NCI-H1417 treated with DMSO at 0.1 percent for 48 hours (cell line): ENCODE measurements around the gene RPS15.
"Not testable (repeated sequence)": the region's sequence is repeated elsewhere in the genome, so short reads cannot be mapped to it uniquely, and the experiment has no call there.

Source experiments
- DNase-seq: peaks from one replicate; lab custom pipeline; 2025; lab: John Stamatoyannopoulos, UW

The RPS15 gene

DNA sequence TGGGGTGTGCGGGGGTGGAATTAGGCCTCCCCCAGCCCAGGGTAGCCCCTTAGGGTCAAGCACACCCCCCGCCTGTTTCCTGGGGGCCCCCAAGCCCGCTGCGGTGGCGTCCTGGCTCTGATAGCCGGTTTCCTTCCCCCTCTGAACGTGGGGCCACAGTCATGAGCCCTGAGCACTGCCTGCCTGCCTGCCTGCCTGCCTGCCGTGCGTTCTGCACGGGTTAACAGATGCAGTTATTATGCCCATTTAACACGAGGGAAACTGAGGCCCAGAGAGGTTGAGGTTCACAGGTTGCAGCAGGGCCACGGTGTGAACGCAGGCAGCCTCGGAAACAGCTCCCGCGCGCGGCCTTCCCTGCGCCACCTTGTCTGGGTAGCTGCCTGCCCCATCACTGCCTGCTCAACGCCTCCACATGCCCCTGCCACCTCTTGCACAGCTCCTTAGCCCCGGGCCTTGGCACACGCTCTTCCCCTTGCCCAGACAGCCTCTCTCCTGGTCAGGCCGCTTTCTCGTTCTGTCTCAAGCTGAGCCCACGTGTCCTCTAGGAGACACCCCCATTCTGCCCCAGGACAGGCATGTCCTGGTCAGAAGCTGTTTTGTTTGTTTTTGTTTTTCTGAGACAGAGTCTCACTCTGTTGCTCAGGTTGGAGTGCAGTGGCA, 35.7 kb upstream of the RPS15 start:
- no peak for DNase-seq

DNA sequence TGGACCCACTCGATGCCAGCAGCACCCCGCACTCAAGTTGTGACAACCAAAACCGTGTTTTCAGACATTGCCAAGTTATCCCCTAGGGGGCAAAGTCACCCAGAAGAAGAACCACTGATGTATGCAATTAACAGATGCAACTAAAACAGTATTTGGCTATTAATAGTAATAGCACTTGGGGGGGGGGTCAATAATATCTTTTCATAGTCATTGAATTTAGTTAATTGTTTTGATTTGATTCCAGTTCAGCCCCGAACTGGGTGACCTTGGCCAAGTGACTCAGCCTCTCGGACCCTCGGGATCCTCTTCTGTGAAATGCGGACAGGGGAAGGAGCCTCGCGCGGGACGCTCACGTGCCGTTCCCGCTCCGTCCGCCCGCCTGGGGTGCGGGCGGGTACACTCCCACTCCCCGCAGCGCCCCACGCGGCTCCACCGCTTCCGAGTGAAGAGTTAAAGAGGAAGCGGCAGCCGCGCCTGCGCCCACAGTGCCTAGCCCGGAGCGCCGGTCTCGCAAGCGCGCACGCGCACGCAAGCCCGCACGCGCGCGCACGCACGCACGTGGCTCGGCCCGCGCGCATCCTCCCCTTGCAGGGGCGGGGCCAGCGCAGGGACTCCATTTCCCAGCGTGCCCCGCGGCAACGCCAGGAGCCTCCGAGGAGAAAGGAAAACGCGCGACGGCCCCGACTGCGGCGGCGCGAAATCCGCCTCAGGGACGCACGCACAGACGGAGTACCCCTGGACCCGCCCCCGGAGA, 31.2 kb upstream of the RPS15 start:
- DNase-seq = peak; percentile 92

- no peak for DNase-seq
These were observed 30.5 kb upstream of the RPS15 start, which contains the start of gene DAZAP1 for GRCh38 chr19:1407528-1408299. Gene DAZAP1 (plus strand): TSS chr19:1407586. CDS start chr19:1407774, 188 bp downstream.

DNA sequence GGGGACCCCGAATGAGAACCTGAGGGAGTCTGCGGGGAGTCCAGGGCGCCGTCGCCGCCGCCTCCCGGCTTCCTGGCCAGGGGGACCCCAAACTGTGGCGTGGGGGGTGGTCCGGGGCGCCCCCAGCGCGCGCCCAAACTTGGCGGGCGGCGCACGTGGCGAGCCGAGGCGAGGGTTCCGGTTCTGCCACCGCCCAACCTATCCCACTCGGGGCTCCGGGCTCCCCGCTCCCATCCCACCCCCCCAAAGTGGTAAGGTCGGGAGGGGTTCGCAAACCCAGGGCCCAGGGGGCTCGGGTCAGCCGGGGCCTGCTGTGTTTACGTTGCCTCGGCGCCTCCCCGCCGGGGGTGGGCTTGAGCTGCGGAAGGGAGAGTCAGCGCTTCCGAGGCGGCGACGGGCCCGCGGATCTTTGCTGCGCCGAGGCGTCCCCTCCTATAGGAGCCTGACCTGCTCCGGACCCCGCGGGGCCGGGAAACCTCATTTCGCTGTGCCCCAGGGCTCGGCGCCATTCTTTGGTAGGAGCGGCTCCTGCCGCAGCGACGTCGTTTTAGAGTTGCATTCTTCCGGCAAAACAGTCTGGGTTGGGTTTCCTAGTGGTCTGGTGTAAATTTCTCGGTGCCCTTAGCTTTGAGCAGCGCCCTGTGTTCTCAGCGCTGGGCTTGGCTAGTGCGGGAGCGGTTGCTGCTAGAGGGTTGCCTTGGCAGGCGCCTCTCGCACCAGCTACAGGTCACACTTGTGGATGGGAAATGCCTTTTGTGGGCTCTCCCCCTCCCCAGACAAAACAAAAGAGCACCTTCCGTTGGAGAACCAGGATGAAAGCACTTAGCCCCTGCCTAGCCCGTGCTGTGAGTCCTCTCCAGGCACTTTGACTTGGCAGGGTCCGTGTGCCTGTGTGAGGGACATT, 29.6 kb upstream of the RPS15 start:
- DNase-seq = no peak

DNA sequence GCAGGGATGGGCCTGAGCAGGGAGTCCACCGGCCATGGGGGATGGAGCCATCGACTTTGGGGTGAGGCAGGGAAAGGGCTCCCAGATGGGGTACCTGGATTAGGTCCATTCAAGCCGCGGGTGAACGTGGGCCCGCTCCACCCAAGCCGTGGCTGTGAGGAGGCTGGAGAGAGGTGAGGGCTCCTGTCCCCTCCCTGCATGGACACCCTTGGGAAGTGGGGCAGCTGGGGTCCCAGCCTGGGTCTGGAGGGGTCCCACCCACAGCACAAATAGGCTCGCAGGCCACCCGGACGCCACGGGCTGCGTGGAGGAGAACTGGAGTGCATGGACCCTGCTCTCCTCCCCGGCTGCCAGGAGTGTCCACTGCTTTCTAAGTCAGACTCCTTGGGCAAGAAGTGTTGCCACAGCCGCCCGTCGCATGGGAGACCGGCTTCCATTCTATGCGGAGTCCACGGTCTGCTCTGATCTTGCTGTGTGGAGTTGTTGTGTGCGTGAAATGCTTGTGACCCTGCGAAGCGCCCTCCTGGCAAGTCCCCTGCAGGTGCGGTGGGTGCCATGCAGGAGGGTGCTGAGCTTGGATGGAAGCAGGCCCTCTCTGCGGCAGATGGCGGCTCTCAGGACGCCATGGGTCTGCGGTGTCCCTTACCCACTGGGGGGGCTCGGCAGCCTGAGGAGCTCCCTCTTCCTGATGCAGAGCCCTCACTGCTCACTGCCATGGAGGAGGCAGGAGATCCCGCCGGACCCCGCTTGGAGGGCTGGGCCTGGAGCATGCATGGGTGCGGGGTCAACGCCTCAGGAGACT, 28.8 kb upstream of the RPS15 start:
- DNase-seq = no peak

GRCh38 chr19:1410136-1410786, 27.9 kb upstream of the RPS15 start:
- no peak for DNase-seq

DNA sequence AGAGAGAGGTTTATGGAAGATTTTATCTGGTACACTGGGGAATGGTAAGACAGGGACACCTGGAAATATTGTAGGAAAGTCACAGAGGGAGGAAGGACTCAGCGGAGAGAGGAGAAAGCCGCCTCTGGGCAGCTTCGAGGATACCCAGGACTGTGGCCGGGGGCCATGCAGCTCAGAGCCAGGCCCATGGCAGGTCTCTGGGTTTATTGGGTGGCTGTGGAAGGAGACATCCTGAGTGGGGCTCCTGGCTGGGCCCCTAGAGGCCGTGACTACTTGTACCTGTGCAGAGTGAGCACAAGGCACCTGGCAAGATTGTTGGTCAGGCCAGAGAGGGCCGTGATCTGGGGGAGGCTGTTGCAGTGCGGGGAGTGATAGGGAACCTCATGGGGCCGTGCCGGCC, 27.4 kb upstream of the RPS15 start:
- no peak for DNase-seq

DNA sequence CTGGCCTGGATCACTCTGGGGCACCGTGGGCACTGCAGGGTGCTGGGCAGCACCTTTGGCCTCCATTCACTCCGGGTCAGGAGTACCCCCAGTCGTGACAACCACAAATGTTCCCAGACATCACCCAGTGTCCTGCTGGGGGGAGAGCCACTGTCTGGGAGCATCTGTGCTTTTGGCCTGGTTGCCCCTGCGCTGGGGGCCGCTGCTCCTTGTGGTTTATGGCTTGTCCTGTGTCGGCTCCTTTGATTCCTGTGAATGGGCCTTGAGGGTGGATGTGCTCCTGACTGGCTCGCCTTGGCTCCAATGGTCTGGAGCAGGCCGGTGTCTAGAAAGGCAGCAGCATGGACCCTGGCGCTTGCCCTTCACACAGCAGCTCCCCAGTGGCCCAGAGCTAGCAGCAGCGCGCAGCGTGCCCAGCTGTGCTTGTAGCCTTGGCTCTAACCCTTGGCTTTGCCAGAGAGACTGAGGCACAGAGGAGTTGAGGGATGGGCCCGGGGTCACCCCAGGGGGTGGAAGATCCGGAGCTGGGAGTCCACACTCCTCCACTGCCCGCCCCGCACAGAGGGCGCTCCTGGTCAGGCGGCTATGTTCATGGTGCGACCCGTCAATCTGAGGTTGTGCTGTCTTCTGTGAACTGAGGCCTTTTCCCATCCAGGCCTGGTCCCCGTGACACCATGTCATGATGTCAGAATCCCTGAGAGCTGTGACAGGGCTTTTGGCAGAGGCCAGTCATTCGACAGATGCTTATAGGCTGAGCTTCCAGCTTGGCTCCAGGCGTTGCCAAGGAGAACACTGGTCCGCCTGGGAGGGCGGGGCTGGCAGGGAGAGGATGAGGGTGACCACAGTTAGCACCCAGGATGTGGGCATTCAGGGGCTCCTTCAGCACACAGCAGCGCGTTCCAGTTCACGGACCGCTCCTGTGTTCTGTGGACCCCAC, 26.7 kb upstream of the RPS15 start:
- DNase-seq = no peak

- no peak for DNase-seq
These were observed 25.8 kb upstream of the RPS15 start for GRCh38 chr19:1412323-1412923.

DNA sequence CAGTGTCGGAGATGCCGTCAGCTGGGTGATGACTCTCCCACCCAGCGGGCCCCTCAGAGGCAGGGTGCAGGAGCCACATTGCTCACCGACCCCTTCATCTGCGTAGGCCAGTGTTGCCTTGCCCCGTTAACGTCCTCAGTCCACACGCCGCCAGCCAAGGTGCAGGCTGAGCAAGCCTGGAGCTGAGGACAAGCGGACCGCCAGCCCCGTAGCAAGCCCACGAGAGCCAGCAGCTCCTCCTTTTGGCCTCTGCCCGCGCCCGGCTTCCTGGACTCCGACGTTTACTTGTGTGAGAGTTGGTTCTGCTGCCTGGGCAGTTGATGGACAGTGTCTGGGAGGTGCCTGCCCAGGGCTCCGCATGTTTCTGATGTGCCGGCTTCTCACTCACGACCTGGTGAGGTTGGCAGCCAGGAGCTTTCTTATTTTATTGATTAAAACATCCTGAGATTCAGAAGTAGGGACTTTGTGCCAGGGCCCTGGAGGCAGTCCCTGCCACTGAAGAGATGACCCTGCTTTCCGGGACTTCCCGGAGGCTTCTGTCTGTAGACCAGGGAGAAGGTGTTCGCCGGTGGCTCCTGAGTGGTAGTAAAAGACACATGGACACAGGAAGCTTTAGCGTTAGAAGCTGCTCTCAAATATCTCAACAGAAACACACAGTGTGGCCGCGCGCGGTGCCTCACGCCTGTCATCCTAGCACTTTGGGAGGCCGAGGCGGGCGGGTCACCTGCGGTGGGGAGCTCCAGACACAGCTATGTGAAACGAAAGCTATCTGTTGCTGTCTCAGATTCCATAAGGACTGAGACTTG, 25.0 kb upstream of the RPS15 start:
- no peak for DNase-seq

- no peak for DNase-seq
These were observed 22.0 kb upstream of the RPS15 start for GRCh38 chr19:1416014-1416841.

DNA sequence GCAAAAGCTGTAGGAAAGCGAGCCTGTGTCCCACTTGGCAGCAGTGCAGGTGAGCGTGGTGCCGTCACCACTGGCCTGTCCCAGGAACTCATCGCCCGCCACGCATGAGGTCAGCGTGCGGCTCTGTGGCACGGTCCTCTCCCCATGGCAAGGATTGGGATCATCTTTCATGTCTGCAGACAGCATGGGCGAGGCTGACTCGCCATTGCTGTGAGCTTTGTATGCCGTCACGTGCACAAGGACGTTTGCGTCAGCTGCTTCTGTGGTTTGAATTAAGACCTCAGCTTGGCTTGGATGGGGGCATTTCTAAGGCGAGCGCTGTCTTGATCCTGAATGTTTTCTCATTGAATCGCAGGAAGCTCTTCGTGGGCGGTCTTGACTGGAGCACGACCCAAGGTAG, 21.1 kb upstream of the RPS15 start:
- DNase-seq = no peak

- DNase-seq = no peak
These were observed 20.3 kb upstream of the RPS15 start for GRCh38 chr19:1417681-1418495.

DNA sequence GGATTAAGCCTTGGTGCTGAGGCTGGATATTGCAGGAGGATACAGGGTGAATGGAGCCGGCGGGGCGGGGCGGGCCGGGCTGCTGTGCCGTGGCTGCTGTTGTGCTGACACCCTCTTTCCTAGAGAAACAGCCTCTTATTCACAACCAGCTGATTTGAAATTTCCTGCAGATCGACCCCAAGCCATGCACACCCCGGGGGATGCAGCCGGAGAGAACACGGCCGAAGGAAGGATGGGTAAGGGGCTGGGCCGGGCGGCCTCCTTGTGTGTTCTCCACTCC, 19.8 kb upstream of the RPS15 start:
- DNase-seq = no peak

DNA sequence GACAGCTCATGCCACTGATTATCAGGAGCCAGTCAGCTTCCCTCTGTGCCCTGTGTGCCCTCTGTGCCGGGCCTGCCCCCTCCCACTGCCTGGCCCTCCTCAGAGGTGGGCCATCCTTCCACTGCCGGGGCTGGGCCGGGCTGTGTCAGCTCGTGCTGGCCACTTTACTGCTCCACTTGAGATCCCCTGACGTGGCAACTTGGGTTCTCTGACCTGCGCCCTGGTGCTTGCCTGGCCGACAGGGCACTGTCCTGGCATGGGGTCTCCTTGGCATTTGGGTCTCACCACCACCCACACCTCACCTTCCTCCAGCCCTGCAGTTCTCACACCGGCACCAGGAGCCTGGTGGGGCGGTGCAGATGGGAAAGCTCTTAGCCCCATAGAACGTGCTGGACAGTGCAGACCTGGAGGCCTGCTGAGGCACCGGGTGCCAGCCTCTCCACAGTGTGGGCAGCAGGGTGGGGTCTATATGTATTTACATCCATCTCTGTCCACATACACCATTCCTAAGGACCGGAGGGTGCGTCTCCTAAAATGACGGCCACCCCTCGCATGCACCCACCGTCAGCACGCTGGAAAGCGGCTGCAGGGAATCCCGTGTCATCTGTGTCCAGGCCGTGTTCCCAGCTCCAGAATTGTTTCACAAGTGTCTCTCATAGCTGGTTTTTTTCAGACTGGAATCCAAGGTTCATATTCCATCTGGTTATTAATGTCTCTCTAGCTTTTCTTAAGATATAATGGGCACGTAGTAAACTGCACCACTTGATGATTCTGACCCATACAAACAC, 19.1 kb upstream of the RPS15 start:
- no peak for DNase-seq

DNA sequence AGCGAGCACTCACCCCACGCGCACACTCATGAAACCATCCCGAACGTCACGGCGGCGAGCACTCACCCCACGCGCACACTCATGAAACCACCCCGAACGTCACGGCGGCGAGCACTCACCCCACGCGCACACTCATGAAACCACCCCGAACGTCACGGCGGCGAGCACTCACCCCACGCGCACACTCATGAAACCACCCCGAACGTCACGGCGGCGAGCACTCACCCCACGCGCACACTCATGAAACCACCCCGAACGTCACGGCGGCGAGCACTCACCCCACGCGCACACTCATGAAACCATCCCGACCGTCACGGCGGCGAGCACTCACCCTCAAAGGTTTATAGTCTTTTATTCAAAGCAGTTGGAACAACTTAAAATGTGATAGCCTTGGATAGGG, 18.1 kb upstream of the RPS15 start:
- DNase-seq = not testable (repeated sequence)
